22Rv1 (cell line): ENCODE results near the gene ATXN7L1.

Source experiments
- ZFX ChIP-seq: fragments of 450-650 bp; IDR thresholded peaks from 2 replicates; pipeline ENCODE4 v1.6.1; 2017; ENCODE audit warnings: antibody characterized with exemption, borderline replicate concordance
- TF ChIP-seq, protein P1 (sequence below): fragments of 450-650 bp; IDR thresholded peaks from 2 replicates; pipeline ENCODE4 v1.5.1; 2017; ENCODE audit warnings: mild to moderate bottlenecking

DNA sequence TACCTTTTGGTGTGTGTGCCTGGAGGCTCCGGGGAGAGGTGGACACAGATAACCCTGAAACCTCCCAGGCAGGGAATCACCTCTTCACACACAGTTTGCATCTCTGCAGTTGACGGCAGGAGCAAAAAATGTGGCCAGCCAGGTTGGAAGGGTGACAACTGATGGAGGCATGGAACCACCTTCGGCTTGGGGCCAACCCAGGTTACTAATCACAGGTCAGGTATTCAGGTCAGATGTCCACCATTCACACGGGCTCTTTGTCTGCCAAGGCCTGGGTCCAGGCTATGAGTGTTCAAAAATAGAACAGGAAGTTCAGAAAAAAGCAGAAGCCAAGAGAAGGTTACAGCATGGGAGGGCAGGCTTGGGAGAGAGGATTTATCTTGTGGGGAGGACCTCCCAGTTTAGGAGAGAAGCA, 157.9 kb downstream of the ATXN7L1 start:
- TF ChIP-seq, protein P1, sequence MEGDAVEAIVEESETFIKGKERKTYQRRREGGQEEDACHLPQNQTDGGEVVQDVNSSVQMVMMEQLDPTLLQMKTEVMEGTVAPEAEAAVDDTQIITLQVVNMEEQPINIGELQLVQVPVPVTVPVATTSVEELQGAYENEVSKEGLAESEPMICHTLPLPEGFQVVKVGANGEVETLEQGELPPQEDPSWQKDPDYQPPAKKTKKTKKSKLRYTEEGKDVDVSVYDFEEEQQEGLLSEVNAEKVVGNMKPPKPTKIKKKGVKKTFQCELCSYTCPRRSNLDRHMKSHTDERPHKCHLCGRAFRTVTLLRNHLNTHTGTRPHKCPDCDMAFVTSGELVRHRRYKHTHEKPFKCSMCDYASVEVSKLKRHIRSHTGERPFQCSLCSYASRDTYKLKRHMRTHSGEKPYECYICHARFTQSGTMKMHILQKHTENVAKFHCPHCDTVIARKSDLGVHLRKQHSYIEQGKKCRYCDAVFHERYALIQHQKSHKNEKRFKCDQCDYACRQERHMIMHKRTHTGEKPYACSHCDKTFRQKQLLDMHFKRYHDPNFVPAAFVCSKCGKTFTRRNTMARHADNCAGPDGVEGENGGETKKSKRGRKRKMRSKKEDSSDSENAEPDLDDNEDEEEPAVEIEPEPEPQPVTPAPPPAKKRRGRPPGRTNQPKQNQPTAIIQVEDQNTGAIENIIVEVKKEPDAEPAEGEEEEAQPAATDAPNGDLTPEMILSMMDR, result no peak
- TF ChIP-seq ZFX, result no peak
